Karpas-422 (cell line): ENCODE measurements around the gene LALBA. TPM values are rescaled to one million over a fixed set of nuclear protein-coding genes. Genes with fewer than 3 reads are reported as not detected.

ENCODE experiments used
- DNase-seq: peaks from one replicate; pipeline ENCODE4 v3.0.0-alpha.2; 2015
- H2AFZ ChIP-seq: fragments of 200-600 bp; sonication (generic); 2 replicates; pipeline ENCODE4 v1.6.1; 2014; ENCODE audit warnings: antibody characterized with exemption, low read length, mixed read lengths
- H3K27ac ChIP-seq: fragments of 200-600 bp; sonication (generic); 2 replicates; pipeline ENCODE4 v1.5.1; 2014; ENCODE audit warnings: mild to moderate bottlenecking, low read length, moderate library complexity
- H3K27me3 ChIP-seq: fragments of 200-600 bp; sonication (generic); 2 replicates; pipeline ENCODE4 v1.6.1; 2014; ENCODE audit warnings: low read length, mixed read lengths
- H3K36me3 ChIP-seq: fragments of 200-600 bp; sonication (generic); 2 replicates; pipeline ENCODE4 v1.6.1; 2014; ENCODE audit warnings: low read length, mixed read lengths; ENCODE audit not compliant: insufficient read depth
- H3K4me1 ChIP-seq: fragments of 200-600 bp; sonication (generic); 2 replicates; pipeline ENCODE4 v1.6.1; 2014; ENCODE audit warnings: mild to moderate bottlenecking, low read length, mixed read lengths
- H3K4me2 ChIP-seq: fragments of 200-600 bp; sonication (generic); 2 replicates; pipeline ENCODE4 v1.6.1; 2014; ENCODE audit warnings: low read length, low read depth, mild to moderate bottlenecking; ENCODE audit not compliant: poor library complexity, severe bottlenecking
- H3K4me3 ChIP-seq: fragments of 200-600 bp; sonication (generic); 2 replicates; pipeline ENCODE4 v1.5.1; 2014; ENCODE audit warnings: mild to moderate bottlenecking, antibody characterized with exemption, low read length, mixed read lengths
- H3K79me2 ChIP-seq: fragments of 200-600 bp; sonication (generic); 2 replicates; pipeline ENCODE4 v1.6.1; 2014; ENCODE audit warnings: mild to moderate bottlenecking, low read length, mixed read lengths
- H3K9ac ChIP-seq: fragments of 200-600 bp; sonication (generic); 2 replicates; pipeline ENCODE4 v1.6.0; 2014; ENCODE audit warnings: low read length
- H3K9me2 ChIP-seq: fragments of 200-600 bp; sonication (generic), shearing (Covaris generic); replicated peaks from 2 replicates; pipeline ENCODE4 v1.6.0; 2014; ENCODE audit warnings: mild to moderate bottlenecking, low read length, moderate library complexity; ENCODE audit not compliant: insufficient read depth
- H3K9me3 ChIP-seq: fragments of 300-700, 200-600 bp; sonication (generic); 2 replicates; pipeline ENCODE4 v1.6.1; 2014; ENCODE audit warnings: low read length, mixed read lengths
- H4K20me1 ChIP-seq: fragments of 200-600 bp; sonication (generic); 2 replicates; pipeline ENCODE4 v1.6.1; 2014; ENCODE audit warnings: mild to moderate bottlenecking, antibody characterized with exemption, low read length, low read depth; ENCODE audit not compliant: insufficient read depth
- total RNA-seq: library from RNA; depleted of rRNA; stranded (reverse); fragments of >200 nt; shearing (Covaris generic); gene quantifications from 2 replicates; pipeline ENCODE4 v1.2.3, GENCODE V29; 2014; ENCODE audit warnings: low replicate concordance; rRNA removed

LALBA gene
- total RNA-seq: not detected in 2 replicates

GRCh38 chr12:48569946-48570345 is at the start of gene LALBA:
TSS of gene LALBA (minus strand) at chr12:48570046. CDS start at chr12:48570020, 26 bp downstream.
- Histone ChIP-seq H3K79me2 (no peaks in the 10 kb centered on the region), H4K20me1 (no peaks in the 10 kb centered on the region), H3K36me3 (no peaks in the 10 kb centered on the region)

GRCh38 chr12:48618541-48618940 is 48.7 kb upstream of the LALBA start:
- Histone ChIP-seq H4K20me1 (no peaks in the 10 kb centered on the region), H3K9me3 (no peaks in the 10 kb centered on the region), H3K9me2 (no peaks in the 10 kb centered on the region), H3K27ac (no peak overlapping the region), H3K4me2 (no peak overlapping the region), H3K4me1 (no peaks in the 10 kb centered on the region), H3K4me3 (no peak overlapping the region), H3K79me2 (no peaks in the 10 kb centered on the region), H2AFZ (no peak overlapping the region), H3K27me3 (no peaks in the 10 kb centered on the region), H3K36me3 (no peaks in the 10 kb centered on the region), H3K9ac (no peak overlapping the region)
- peak; percentile 91 for DNase-seq

More at GRCh38 chr12:48569946-48570345, at the start of gene LALBA:
- H3K9ac ChIP-seq: no peak within 1 kb of the TSS
- H3K4me1 ChIP-seq: no peaks in the 10 kb centered on the region
- H3K27me3 ChIP-seq: no peaks in the 10 kb centered on the region
- no peak within 1 kb of the TSS for H2AFZ ChIP-seq
- H3K4me2 ChIP-seq: no peak within 1 kb of the TSS
- no peaks in the 10 kb centered on the region for H3K9me3 ChIP-seq
- DNase-seq: no peak
- no peaks in the 10 kb centered on the region for H3K9me2 ChIP-seq
- H3K27ac ChIP-seq: no peak within 1 kb of the TSS
- H3K4me3 ChIP-seq: no peak within 1 kb of the TSS

- Histone ChIP-seq H2AFZ (no peak overlapping the region), H3K27ac (no peak overlapping the region), H4K20me1 (no peaks in the 10 kb centered on the region), H3K36me3 (no peaks in the 10 kb centered on the region), H3K4me3 (no peak overlapping the region), H3K27me3 (no peaks in the 10 kb centered on the region), H3K9me2 (no peaks in the 10 kb centered on the region), H3K79me2 (no peaks in the 10 kb centered on the region), H3K9me3 (no peaks in the 10 kb centered on the region), H3K4me2 (no peak overlapping the region), H3K4me1 (no peaks in the 10 kb centered on the region), H3K9ac (no peak overlapping the region)
- DNase-seq: no peak
These were observed 45.8 kb upstream of the LALBA start for GRCh38 chr12:48615681-48616080.

- H4K20me1 ChIP-seq: no peaks in the 10 kb centered on the region
- H3K4me2 ChIP-seq: no peak overlapping the region
- DNase-seq: no peak
- H3K9me3 ChIP-seq: no peaks in the 10 kb centered on the region
- no peaks in the 10 kb centered on the region for H3K36me3 ChIP-seq
- no peak overlapping the region for H3K9ac ChIP-seq
- no peaks in the 10 kb centered on the region for H3K4me1 ChIP-seq
- no peaks in the 10 kb centered on the region for H3K27me3 ChIP-seq
- no peaks in the 10 kb centered on the region for H3K9me2 ChIP-seq
- H3K27ac ChIP-seq: no peak overlapping the region
- no peak overlapping the region for H3K4me3 ChIP-seq
- no peaks in the 10 kb centered on the region for H3K79me2 ChIP-seq
- no peak overlapping the region for H2AFZ ChIP-seq
These were observed 43.5 kb upstream of the LALBA start for GRCh38 chr12:48613321-48613720.

GRCh38 chr12:48602192-48602989 is 32.5 kb upstream of the LALBA start:
- no peaks in the 10 kb centered on the region for H3K9me2 ChIP-seq
- H3K9ac ChIP-seq: no peak overlapping the region
- DNase-seq: no peak
- no peaks in the 10 kb centered on the region for H3K4me1 ChIP-seq
- no peak overlapping the region for H3K27ac ChIP-seq
- H2AFZ ChIP-seq: no peak overlapping the region
- no peaks in the 10 kb centered on the region for H3K9me3 ChIP-seq
- no peaks in the 10 kb centered on the region for H4K20me1 ChIP-seq
- H3K36me3 ChIP-seq: no peaks in the 10 kb centered on the region
- no peak overlapping the region for H3K4me2 ChIP-seq
- peaks cover 3% of the 10 kb centered on the region; the same call in 1 of the 2 replicates for H3K27me3 ChIP-seq
- no peak overlapping the region for H3K4me3 ChIP-seq
- no peaks in the 10 kb centered on the region for H3K79me2 ChIP-seq

GRCh38 chr12:48601013-48601756 is 31.3 kb upstream of the LALBA start:
- Histone ChIP-seq H3K36me3 (no peaks in the 10 kb centered on the region), H3K27me3 (peaks cover 3% of the 10 kb centered on the region; the same call in 1 of the 2 replicates), H3K27ac (no peak overlapping the region), H3K9ac (no peak overlapping the region), H3K4me3 (no peak overlapping the region), H2AFZ (no peak overlapping the region), H3K4me2 (no peak overlapping the region), H3K79me2 (no peaks in the 10 kb centered on the region), H4K20me1 (no peaks in the 10 kb centered on the region), H3K9me3 (no peaks in the 10 kb centered on the region; the same call in 1 of the 2 replicates), H3K4me1 (no peaks in the 10 kb centered on the region), H3K9me2 (no peaks in the 10 kb centered on the region)
- no peak for DNase-seq

- Histone ChIP-seq H2AFZ (no peak overlapping the region), H3K9me3 (no peaks in the 10 kb centered on the region; the same call in 1 of the 2 replicates), H3K4me2 (no peak overlapping the region), H3K79me2 (no peaks in the 10 kb centered on the region), H3K4me3 (no peak overlapping the region), H3K9ac (no peak overlapping the region), H4K20me1 (no peaks in the 10 kb centered on the region), H3K27me3 (peaks cover 3% of the 10 kb centered on the region; the same call in 1 of the 2 replicates), H3K27ac (no peak overlapping the region), H3K9me2 (no peaks in the 10 kb centered on the region), H3K36me3 (no peaks in the 10 kb centered on the region), H3K4me1 (no peaks in the 10 kb centered on the region)
- no peak for DNase-seq
These were observed 30.7 kb upstream of the LALBA start for GRCh38 chr12:48600552-48600951.

- H3K9me2 ChIP-seq: no peaks in the 10 kb centered on the region
- no peak for DNase-seq
- no peaks in the 10 kb centered on the region for H3K27me3 ChIP-seq
- H3K27ac ChIP-seq: no peak overlapping the region
- H3K9me3 ChIP-seq: no peaks in the 10 kb centered on the region; the same call in 1 of the 2 replicates
- no peaks in the 10 kb centered on the region for H3K79me2 ChIP-seq
- H2AFZ ChIP-seq: no peak overlapping the region
- H4K20me1 ChIP-seq: no peaks in the 10 kb centered on the region
- H3K36me3 ChIP-seq: no peaks in the 10 kb centered on the region
- no peak overlapping the region for H3K4me3 ChIP-seq
- no peak overlapping the region for H3K9ac ChIP-seq
- no peaks in the 10 kb centered on the region for H3K4me1 ChIP-seq
- no peak overlapping the region for H3K4me2 ChIP-seq
These were observed 22.8 kb upstream of the LALBA start for GRCh38 chr12:48592591-48593086.
